CMK (cell line): Measurements from ENCODE around the gene NDUFC2.
"Not testable (repeated sequence)": the region's sequence is repeated elsewhere in the genome, so short reads cannot be mapped to it uniquely, and the experiment has no call there.

Source experiments
- DNase-seq: peaks from one replicate; pipeline ENCODE4 v3.0.0-alpha.2; 2010; ENCODE audit warnings: low read depth

The NDUFC2 gene

GRCh38 chr11:78030429-78031325 lies 49.0 kb downstream of the NDUFC2 start:
- peak; percentile 30 for DNase-seq

- DNase-seq = not testable (repeated sequence)
These were observed 51.2 kb downstream of the NDUFC2 start for GRCh38 chr11:78028423-78028822.

DNA sequence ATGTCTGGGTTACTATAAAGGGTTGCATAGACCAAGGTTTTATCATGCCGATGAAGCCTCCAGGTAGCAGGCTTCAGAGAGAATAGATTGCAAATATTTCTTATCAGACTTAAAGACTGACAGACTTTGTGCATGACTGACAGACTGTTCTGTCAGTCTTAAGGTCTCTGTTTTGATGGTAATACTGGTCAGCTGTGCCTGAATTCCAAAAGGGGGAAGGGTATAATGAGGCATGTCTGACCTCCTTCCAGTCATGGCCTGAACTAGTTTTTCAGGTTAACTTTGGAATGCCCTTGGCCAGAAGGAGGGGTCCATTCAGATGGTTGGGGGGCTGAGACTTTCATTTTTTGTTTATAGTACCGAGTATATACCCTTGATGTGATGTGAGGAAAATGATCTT lies 51.9 kb downstream of the NDUFC2 start:
- no peak for DNase-seq

- DNase-seq = no peak
These were observed 54.3 kb downstream of the NDUFC2 start for GRCh38 chr11:78025378-78025777.

DNA sequence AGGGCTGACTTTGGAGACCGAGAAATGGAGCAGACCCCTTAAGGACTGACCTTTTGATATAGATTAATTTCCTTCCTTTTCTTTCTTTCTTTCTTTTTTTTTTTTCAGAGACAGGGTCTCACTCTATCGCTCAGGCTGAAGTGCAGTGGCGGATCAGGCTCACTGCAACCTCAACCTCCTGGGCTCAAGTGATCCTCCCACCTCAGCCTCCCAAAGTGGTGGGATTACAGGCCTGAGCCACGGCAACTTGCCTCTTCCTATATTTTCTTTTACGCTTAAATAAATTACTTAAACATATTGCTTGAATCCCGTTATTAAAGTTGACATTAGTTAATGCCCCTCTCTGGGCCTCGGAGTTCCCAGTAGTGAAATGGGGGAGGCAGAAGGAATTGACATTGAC lies 56.2 kb downstream of the NDUFC2 start:
- DNase-seq = no peak

GRCh38 chr11:78022397-78023396 lies 57.0 kb downstream of the NDUFC2 start, which contains the start of gene KCTD14:
Gene KCTD14 (minus strand): TSS chr11:78023276. CDS start chr11:78023249, 27 bp downstream.
- no peak for DNase-seq

DNA sequence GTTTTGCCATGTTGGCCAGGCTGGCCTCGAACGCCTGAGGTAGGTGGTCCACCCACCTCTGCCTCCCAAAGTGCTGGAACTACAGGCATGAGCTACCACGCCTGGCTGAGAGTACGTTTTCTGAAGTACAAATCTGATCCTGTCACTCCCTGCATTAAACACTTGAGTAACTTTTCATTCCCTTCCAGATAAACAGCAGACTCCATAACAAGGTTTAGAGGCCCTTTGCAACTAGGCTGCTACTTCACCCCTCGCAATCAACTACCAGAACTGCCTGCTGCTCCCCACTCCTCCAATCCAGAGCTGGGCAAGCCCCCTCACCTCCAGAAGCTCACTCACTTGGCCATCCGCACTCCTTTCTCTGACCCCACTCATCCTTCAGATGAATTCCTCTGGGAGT lies 58.1 kb downstream of the NDUFC2 start:
- DNase-seq = no peak

GRCh38 chr11:78020246-78020645 lies 59.4 kb downstream of the NDUFC2 start:
- DNase-seq = no peak

DNA sequence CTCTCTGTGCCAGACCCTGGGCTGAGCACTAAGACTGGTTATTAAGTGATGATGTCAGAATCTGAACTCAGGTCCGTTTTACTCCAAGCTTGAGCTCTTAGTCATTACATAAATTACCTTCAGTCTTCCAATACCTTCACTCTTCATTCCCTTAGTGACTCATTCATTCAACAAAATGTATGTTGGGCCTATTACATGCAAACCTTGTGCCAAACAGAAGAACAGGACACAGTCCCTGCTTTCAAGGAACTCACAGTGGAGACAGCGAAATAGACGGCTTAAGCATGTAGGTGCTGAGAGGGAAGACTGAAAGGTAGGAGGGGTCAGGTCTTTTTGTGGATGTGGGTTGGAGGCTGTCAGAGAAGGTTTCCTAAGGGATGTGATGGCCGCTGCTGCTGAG lies 59.9 kb downstream of the NDUFC2 start:
- no peak for DNase-seq
